Panc1 (cell line): Measurements from ENCODE around the gene CTNND2. TPM values are rescaled to one million over a fixed set of nuclear protein-coding genes. Genes with fewer than 3 reads are reported as not detected.
A peak's percentile ranks its signal among the peaks of the same experiment; 100 is the strongest.
"Not testable (repeated sequence)": the region's sequence is repeated elsewhere in the genome, so short reads cannot be mapped to it uniquely, and the experiment has no call there.

Experiments
- ATAC-seq: fragments of 200-7000 bp; cut with Tn5 transposase; 2 replicates; pipeline ENCODE4 v1.9.1; 2020; ENCODE audit warnings: mild to moderate bottlenecking, moderate library complexity
- BruUV-seq: library from RNA; stranded (reverse); fragments of 400-500 nt; replicated peaks from 2 replicates; lab custom pipeline; 2021; lab: Mats Ljungman, UMichigan
- CTCF ChIA-PET: fragments of 300-600 bp; sonication (Branson Sonifier 250); formaldehyde crosslinking; loops from one replicate; lab custom pipeline; 2022; ENCODE audit warnings: antibody characterized with exemption; lab: Charles Lee
- POLR2A ChIA-PET: fragments of 300-600 bp; sonication (Branson Sonifier 250); formaldehyde crosslinking; loops from one replicate; lab custom pipeline; 2022; ENCODE audit warnings: antibody characterized with exemption; lab: Charles Lee
- DNase-seq: peaks from one replicate; pipeline ENCODE4 v3.0.0-alpha.2; 2010; ENCODE audit warnings: low read depth, low spot score
- H3K27ac ChIP-seq: 2 replicates; pipeline ENCODE4 v1.5.1; 2011; ENCODE audit warnings: mild to moderate bottlenecking, low read length, inconsistent platforms
- H3K27me3 ChIP-seq: fragments of 200-500 bp; sonication (Bioruptor generic); 2 replicates; pipeline ENCODE4 v1.6.0; 2014; ENCODE audit warnings: low read length, inconsistent platforms; ENCODE audit not compliant: control insufficient read depth, insufficient read depth
- H3K36me3 ChIP-seq: fragments of 200-500 bp; sonication (Bioruptor generic); 2 replicates; pipeline ENCODE4 v1.5.1; 2014; ENCODE audit warnings: inconsistent platforms, mild to moderate bottlenecking, low read length, moderate library complexity; ENCODE audit not compliant: control insufficient read depth, insufficient read depth
- H3K4me1 ChIP-seq: 2 replicates; pipeline ENCODE4 v1.5.1; 2011; ENCODE audit warnings: inconsistent platforms, mild to moderate bottlenecking, low read length, moderate library complexity; ENCODE audit not compliant: control insufficient read depth, insufficient read depth
- H3K4me3 ChIP-seq, 2 experiments: 2 replicates each; pipeline ENCODE4 v1.5.1; 2011 to 2012; ENCODE audit warnings: low read depth in 2 of 2, low read length in 2 of 2, mild to moderate bottlenecking in 2 of 2, inconsistent platforms in 1 of 2, moderate library complexity in 1 of 2
- H3K9me3 ChIP-seq: fragments of 200-500 bp; sonication (Bioruptor generic); 2 replicates; pipeline ENCODE4 v1.5.1; 2014; ENCODE audit warnings: low read depth, mild to moderate bottlenecking, inconsistent platforms, low read length, moderate library complexity; ENCODE audit not compliant: control insufficient read depth, insufficient read depth
- CTCF ChIP-seq: fragments of 450-650 bp; IDR thresholded peaks from 2 replicates; pipeline ENCODE4 v1.5.1; 2017; ENCODE audit warnings: mild to moderate bottlenecking
- POLR2AphosphoS5 ChIP-seq: IDR thresholded peaks from 2 replicates; pipeline ENCODE4 v1.6.1; 2012; ENCODE audit warnings: mild to moderate bottlenecking, low read depth, low read length, moderate library complexity
- REST ChIP-seq, 2 experiments: IDR thresholded peaks; 2 replicates each; pipeline ENCODE4 v1.6.1; 2011 to 2012; ENCODE audit warnings: low read depth in 2 of 2, control low read depth in 1 of 2, low read length in 1 of 2, mild to moderate bottlenecking in 1 of 2, moderate library complexity in 1 of 2; ENCODE audit not compliant: insufficient read depth in 1 of 2
- SIN3A ChIP-seq: IDR thresholded peaks from 2 replicates; pipeline ENCODE4 v1.6.1; 2012; ENCODE audit warnings: low read depth, mild to moderate bottlenecking, low read length, moderate library complexity, borderline replicate concordance; ENCODE audit not compliant: insufficient read depth
- TCF7L2 ChIP-seq: IDR thresholded peaks from 2 replicates; pipeline ENCODE4 v1.6.1; 2011; ENCODE audit warnings: mild to moderate bottlenecking, low read depth, low read length, inconsistent platforms
- in situ Hi-C: cut with HindIII; loops from 2 replicates; pipeline ENCODE4 v1.10.0; 2016; ENCODE audit warnings: low sequenced_read_pairs, low pct_unique_long_range_greater_than_20kb
- intact Hi-C: fragments of 100-400 bp; cut with micrococcal nuclease; formaldehyde crosslinking; loops from one replicate; pipeline ENCODE4 v1.10.0; 2022; ENCODE audit not compliant: unreplicated experiment
- total RNA-seq: library from RNA; stranded (reverse); gene quantifications from one replicate; pipeline ENCODE4 v1.2.1, GENCODE V29; 2021; ENCODE audit not compliant: unreplicated experiment

CTNND2 gene
- total RNA-seq, 1 experiment from 2014 or later: 1.0 TPM

- peak; percentile 74 for ATAC-seq
- TF ChIP-seq CTCF (no peak), POLR2AphosphoS5 (no peak), SIN3A (no peak), TCF7L2 (no peak), REST (IDR thresholded peaks at IDR 0.05; ENCODE audit: insufficient read depth in 1 of 2, low read depth in 2 of 2, low read length in 1 of 2) (no peak)
- ChIA-PET POLR2A (no interaction called here), CTCF (no interaction called here)
- in situ Hi-C loops: no loop called here
- intact Hi-C loops: no loop called here
- no peaks in the 10 kb centered on the region for H3K9me3 ChIP-seq
- no peaks in the 10 kb centered on the region for H3K36me3 ChIP-seq
- H3K27ac ChIP-seq: no peak overlapping the region
- no peaks in the 10 kb centered on the region for H3K27me3 ChIP-seq
- no peak overlapping the region for H3K4me3 ChIP-seq
- H3K4me1 ChIP-seq: no peaks in the 10 kb centered on the region
- BruUV-seq: no TSS peak
- peak; percentile 10 for DNase-seq
These were observed 584.2 kb downstream of the CTNND2 start for GRCh38 chr5:11319836-11320580.

DNA sequence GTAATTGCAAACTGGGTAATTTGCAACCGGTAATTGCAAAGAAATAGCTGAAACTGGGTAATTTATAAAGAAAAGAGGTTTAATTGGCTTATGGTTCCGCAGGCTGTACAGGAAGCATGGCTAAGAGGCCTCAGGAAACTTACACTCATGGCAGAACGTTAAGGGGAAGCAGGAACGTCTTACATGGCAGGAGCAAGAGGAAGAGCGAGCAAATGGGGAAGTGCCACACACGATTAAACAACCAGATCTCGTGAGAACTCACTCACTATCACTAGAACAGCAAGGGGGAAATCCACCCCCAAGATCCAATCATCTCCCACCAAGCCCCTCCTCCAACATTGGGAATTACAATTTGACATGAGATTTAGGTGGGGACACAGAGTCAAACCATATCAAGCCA, 590.6 kb downstream of the CTNND2 start:
- H3K27ac ChIP-seq, H3K9me3 ChIP-seq, CTCF ChIA-PET, intact Hi-C loops, H3K4me1 ChIP-seq, H3K4me3 ChIP-seq, H3K27me3 ChIP-seq, BruUV-seq, DNase-seq, H3K36me3 ChIP-seq, POLR2A ChIA-PET, in situ Hi-C loops, ATAC-seq: not testable (repeated sequence)

GRCh38 chr5:11311731-11312130, 592.5 kb downstream of the CTNND2 start:
- ATAC-seq: no peak
- POLR2A ChIA-PET: no interaction called here
- no TSS peak for BruUV-seq

More at GRCh38 chr5:11311731-11312130, 592.5 kb downstream of the CTNND2 start:
- Histone ChIP-seq H3K4me1 (no peaks in the 10 kb centered on the region), H3K9me3 (no peaks in the 10 kb centered on the region), H3K4me3 (no peak overlapping the region), H3K27ac (no peak overlapping the region), H3K27me3 (no peaks in the 10 kb centered on the region), H3K36me3 (no peaks in the 10 kb centered on the region)
- in situ Hi-C loops (no loop called here), intact Hi-C loops (no loop called here)
- CTCF ChIA-PET: no interaction called here
- TF ChIP-seq REST (IDR thresholded peaks at IDR 0.05; ENCODE audit: insufficient read depth in 1 of 2, low read depth in 2 of 2, low read length in 1 of 2) (no peak), POLR2AphosphoS5 (no peak), SIN3A (no peak), TCF7L2 (no peak), CTCF (no peak)
- DNase-seq: no peak
